GM18498 (cell line): Measurements from ENCODE around the gene SPAAR.

ENCODE experiments used
- ATAC-seq: cut with Tn5 transposase; IDR thresholded peaks from one replicate; pipeline ENCODE4 v1.9.1; 2021; ENCODE audit warnings: mild to moderate bottlenecking, moderate library complexity; ENCODE audit not compliant: unreplicated experiment

The SPAAR gene

GRCh38 chr9:35945341-35946018 is 36.2 kb downstream of the SPAAR start:
- no peak for ATAC-seq

- no peak for ATAC-seq
These were observed 39.2 kb downstream of the SPAAR start for GRCh38 chr9:35948451-35948850.

- no peak for ATAC-seq
These were observed 39.6 kb downstream of the SPAAR start for GRCh38 chr9:35948901-35949318.

- no peak for ATAC-seq
These were observed 42.4 kb downstream of the SPAAR start for GRCh38 chr9:35951736-35952135.

- no peak for ATAC-seq
These were observed 43.4 kb downstream of the SPAAR start for GRCh38 chr9:35952526-35953191.

GRCh38 chr9:35954942-35955546 is 45.8 kb downstream of the SPAAR start:
- ATAC-seq, result peak; percentile 41

- ATAC-seq, result no peak
These were observed 47.4 kb downstream of the SPAAR start for GRCh38 chr9:35956651-35957050.

- ATAC-seq, result no peak
These were observed 49.0 kb downstream of the SPAAR start, which contains the start of gene OR2S2 for GRCh38 chr9:35958104-35958837. TSS of gene OR2S2 (minus strand) at chr9:35958154. CDS start at chr9:35958098, 56 bp downstream.

GRCh38 chr9:35960039-35960655 is 50.9 kb downstream of the SPAAR start:
- ATAC-seq, result no peak
